Measurements from ENCODE around the gene MAP4.

- TF ChIP-seq POLR2A (IDR thresholded peaks at IDR 0.05; ENCODE audit: low read length) (no peak), GATA1 (IDR thresholded peaks at IDR 0.05; ENCODE audit: low read depth, low read length) (no peak)
Observed at GRCh38 chr3:47846880-47847248, 169.4 kb downstream of the MAP4 start.

All from erythroblast (primary cell).